Lower leg skin (tissue), 4 donors: ENCODE data around the gene ATF7IP. TPM values are rescaled to one million over a fixed set of nuclear protein-coding genes. Genes with fewer than 3 reads are reported as not detected.
A peak's percentile ranks its signal among the peaks of the same experiment; 100 is the strongest.

Experiments
- DNase-seq, 2 donors: peaks; one replicate each; pipeline ENCODE4 v3.0.0-alpha.2; 2019; ENCODE audit warnings: low spot score in 2 of 2
- H3K4me3 ChIP-seq: fragments of 200-600 bp; sonication (generic); 2 replicates; pipeline ENCODE4 v1.5.1; 2017; ENCODE audit warnings: mild to moderate bottlenecking, low read depth; ENCODE audit not compliant: poor library complexity, severe bottlenecking
- POLR2A ChIP-seq, 2 donors: fragments of 450-650 bp; IDR thresholded peaks; one replicate each; pipeline ENCODE4 v1.6.1; 2016 to 2017; ENCODE audit warnings: antibody characterized with exemption in 2 of 2, mild to moderate bottlenecking in 1 of 2, moderate library complexity in 1 of 2
- WGBS, 2 donors: methylation state at CpG; one replicate each; pipeline ENCODE4 v1.1.5; 2018; 5-methylcytosine and 5-hydroxymethylcytosine counted together
- intact Hi-C: fragments of 100-400 bp; cut with DNase I; formaldehyde crosslinking; loops from one replicate; pipeline ENCODE4 v1.15.0; 2023; ENCODE audit warnings: low total_unique reads
- total RNA-seq, 4 donors: library from RNA; depleted of rRNA; stranded (reverse); fragments of >200 nt; gene quantifications; one replicate each; pipeline ENCODE4 v1.1.0, GENCODE V29; 2016
- TF ChIP-seq, protein P1 (sequence below), 3 donors: fragments of 450-650 bp; IDR thresholded peaks; one replicate each; pipeline ENCODE4 v1.5.1; 2016; ENCODE audit warnings: antibody characterized with exemption in 3 of 3, mild to moderate bottlenecking in 3 of 3, moderate library complexity in 2 of 3

Gene ATF7IP
- total RNA-seq, 4 donors from 2014 or later: 35.3 to 49.0 (median 42.4) TPM

DNA sequence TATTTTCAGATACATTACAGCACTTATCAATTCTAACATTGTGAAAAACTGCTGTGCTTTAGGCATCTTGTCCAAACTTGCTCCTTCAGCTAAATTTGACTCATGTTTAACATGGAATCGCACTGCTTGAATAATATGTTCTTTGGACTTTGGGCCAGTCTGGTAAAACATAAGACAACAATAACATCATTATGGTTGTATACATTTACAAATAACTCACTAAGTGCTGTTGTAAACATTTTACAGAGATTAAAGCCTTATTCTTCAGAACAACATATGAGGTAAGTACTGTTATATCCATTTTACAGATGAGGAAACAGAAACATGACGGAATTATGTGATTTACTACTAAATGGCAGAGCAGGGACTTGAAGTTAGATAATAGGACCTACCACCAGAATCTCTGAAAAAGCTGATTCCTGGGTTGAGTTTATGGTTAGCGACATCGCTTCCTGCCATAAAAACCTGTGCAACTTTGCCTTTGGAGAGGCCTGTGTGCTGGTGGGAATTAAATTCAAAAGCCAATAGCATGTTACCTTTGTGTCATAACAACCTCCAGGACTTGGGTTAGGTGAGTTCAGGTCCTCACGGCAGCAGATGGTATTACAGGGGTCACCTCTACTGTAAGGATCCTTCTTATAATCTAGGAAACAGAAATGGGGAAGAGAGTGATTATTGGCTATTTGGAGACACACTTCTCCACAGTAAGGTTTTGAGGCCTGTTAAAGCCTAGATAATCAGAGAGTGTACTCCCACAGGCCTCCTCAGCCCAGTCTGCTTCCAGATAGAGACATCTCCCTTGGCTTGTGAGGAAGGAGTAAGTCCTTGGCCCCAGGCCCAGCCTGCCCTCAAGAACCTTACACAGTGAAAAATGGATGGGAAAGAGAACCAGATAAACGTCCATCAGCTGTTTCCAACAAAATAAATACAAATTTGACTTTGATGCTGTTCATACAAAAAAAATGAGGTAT, 140.4 kb downstream of the ATF7IP start:
- DNase-seq: no peak
- WGBS, 2 donors: 86 to 89% methylated on average over 6 of the region's 6 CpGs
- intact Hi-C loops: no loop called here
- TF ChIP-seq POLR2A (IDR thresholded peaks at IDR 0.05): no peak
- TF ChIP-seq, protein P1, sequence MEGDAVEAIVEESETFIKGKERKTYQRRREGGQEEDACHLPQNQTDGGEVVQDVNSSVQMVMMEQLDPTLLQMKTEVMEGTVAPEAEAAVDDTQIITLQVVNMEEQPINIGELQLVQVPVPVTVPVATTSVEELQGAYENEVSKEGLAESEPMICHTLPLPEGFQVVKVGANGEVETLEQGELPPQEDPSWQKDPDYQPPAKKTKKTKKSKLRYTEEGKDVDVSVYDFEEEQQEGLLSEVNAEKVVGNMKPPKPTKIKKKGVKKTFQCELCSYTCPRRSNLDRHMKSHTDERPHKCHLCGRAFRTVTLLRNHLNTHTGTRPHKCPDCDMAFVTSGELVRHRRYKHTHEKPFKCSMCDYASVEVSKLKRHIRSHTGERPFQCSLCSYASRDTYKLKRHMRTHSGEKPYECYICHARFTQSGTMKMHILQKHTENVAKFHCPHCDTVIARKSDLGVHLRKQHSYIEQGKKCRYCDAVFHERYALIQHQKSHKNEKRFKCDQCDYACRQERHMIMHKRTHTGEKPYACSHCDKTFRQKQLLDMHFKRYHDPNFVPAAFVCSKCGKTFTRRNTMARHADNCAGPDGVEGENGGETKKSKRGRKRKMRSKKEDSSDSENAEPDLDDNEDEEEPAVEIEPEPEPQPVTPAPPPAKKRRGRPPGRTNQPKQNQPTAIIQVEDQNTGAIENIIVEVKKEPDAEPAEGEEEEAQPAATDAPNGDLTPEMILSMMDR (IDR thresholded peaks at IDR 0.05): no peak
- H3K4me3 ChIP-seq: no peak overlapping the region

DNA sequence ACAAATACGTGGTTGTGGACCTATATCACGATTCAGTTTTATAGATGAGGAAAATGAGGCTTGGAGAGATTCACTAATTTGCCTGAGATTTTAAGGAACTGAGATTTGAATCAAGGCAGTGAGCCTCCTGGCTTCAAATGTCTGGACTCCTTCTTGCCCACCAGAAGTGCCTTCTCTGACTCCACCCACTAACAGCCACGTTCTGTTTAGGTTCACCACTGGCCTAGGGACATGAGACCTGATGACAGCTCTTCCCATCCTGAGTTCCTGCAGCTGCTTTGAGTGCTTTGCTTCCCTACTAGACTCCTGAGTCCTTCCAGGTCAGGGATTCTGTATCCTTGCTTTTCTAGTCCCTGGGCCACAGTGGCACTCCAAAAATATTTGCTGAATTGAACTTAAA, 145.1 kb downstream of the ATF7IP start:
- no peak for DNase-seq
- H3K4me3 ChIP-seq: no peak overlapping the region
- intact Hi-C loops: no loop called here
- WGBS, 2 donors: 57 to 58% methylated on average over 3 of the region's 3 CpGs
- TF ChIP-seq POLR2A (IDR thresholded peaks at IDR 0.05): no peak
- TF ChIP-seq, protein P1 (IDR thresholded peaks at IDR 0.05): no peak

DNA sequence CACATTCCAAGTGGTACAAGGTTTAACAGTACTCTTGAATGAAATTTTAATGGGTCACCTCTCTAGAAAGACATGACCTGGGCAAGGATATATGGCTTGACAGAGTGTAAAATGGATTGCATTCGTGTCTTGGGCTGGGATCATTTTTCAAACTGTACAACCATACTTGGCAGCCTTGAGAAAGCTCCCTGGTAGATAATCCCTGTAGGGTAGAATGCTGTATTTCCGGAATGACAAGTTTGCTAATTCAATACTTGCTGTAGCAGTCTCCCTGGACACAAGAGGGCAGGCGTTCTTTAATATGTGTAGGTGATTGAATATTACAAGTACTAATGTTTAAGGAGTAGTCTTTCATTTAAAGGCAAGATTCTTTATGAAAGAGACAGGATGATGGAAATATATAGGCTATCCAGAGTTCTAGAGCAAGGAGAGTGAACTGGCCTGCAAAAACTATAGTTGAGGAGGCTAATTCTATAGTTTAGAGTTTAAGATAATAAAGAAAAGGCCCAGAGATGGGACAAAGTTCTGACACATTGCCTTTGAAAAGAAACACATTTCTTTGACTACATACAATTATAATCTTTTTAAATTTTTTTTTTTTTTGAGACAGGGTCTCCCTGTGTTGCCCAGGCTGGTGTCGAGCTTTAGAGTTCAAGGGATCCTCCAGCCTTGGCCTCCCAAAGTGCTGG, 148.8 kb downstream of the ATF7IP start:
- H3K4me3 ChIP-seq: no peak overlapping the region
- intact Hi-C loops: no loop called here
- WGBS, 2 donors: 34 to 39% methylated on average over 4 of the region's 4 CpGs
- peak in 1 of 2 donors; percentile 49 for DNase-seq
- TF ChIP-seq POLR2A (IDR thresholded peaks at IDR 0.05): no peak
- TF ChIP-seq, protein P1 (IDR thresholded peaks at IDR 0.05): no peak

DNA sequence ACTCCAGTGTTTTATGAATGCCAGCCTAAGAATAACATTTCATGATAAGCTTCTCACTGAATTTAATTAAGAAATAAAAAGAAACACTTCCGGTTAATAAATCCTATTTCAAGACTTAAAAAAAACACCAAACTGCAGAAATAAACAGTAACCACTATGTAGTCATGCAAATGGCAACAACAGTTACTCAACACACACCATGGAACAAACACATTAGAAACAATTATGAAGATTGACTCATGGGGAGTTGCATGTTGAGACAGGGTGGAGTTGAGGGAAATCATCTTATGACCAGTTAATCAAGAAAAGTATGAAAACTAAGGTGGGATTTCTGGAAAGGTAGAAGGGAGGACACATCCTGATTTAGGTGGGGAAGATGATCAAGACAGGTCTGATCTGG, 149.5 kb downstream of the ATF7IP start:
- no peak overlapping the region for H3K4me3 ChIP-seq
- no peak for TF ChIP-seq POLR2A (IDR thresholded peaks at IDR 0.05)
- TF ChIP-seq, protein P1 (IDR thresholded peaks at IDR 0.05): no peak
- peak in 1 of 2 donors; percentile 21 for DNase-seq
- intact Hi-C loops: no loop called here
- 29 to 33% methylated on average over 1 of the region's 1 CpG for WGBS, 2 donors

DNA sequence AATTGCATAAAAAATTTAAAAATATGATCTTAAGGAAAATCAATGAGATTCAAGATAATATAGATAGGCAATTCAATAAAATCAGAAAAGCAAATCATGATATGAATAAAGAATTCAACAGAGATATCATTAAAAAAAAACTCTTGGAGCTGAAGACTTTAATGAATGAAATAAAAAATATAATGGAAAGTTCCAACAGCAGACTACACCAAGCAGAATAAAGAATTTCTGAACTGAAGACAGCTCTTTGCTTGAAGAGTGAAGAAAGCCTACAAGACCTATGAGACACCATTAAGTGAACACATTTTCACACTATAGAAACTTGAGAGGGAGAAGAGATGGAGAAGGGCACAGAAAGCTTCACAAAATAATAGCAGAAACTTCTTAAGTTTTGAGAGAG, 156.3 kb downstream of the ATF7IP start:
- intact Hi-C loops: no loop called here
- H3K4me3 ChIP-seq: no peak overlapping the region
- no peak for DNase-seq
- no peak for TF ChIP-seq POLR2A (IDR thresholded peaks at IDR 0.05)
- TF ChIP-seq, protein P1 (IDR thresholded peaks at IDR 0.05): no peak
